Mesothelial cell of epicardium (in vitro differentiated cells): ENCODE results near the gene DARS1. TPM values are rescaled to one million over a fixed set of nuclear protein-coding genes. Genes with fewer than 3 reads are reported as not detected.

Experiments
- DNase-seq, 2 experiments: peaks; one replicate each; pipeline ENCODE4 v3.0.0; 2021; ENCODE audit warnings: low spot score in 2 of 2; ENCODE audit not compliant: unreplicated experiment in 2 of 2
- H3K27ac Mint-ChIP-seq: 2 replicates; pipeline ENCODE4 v1.8.0; 2021; ENCODE audit warnings: mixed read lengths
- H3K27me3 Mint-ChIP-seq: 2 replicates; pipeline ENCODE4 v1.8.0; 2021; ENCODE audit warnings: low read depth, mixed read lengths
- H3K36me3 Mint-ChIP-seq: 2 replicates; pipeline ENCODE4 v1.8.0; 2021; ENCODE audit warnings: mixed read lengths
- H3K4me1 Mint-ChIP-seq: 2 replicates; pipeline ENCODE4 v1.8.0; 2021; ENCODE audit warnings: mixed read lengths
- H3K4me3 Mint-ChIP-seq: 2 replicates; pipeline ENCODE4 v1.8.0; 2021; ENCODE audit warnings: mild to moderate bottlenecking, moderate library complexity, mixed read lengths
- H3K9me3 Mint-ChIP-seq: 2 replicates; pipeline ENCODE4 v1.8.0; 2021; ENCODE audit warnings: mixed read lengths
- total RNA-seq: library from RNA; stranded (reverse); gene quantifications from 3 replicates; pipeline ENCODE4 v1.2.1, GENCODE V29; 2021
- TF ChIP-seq, protein P1 (sequence below): fragments of 200-600 bp; sonication (generic); IDR thresholded peaks from one replicate; pipeline ENCODE4 v1.5.0; 2021; ENCODE audit warnings: antibody characterized with exemption; ENCODE audit not compliant: unreplicated experiment

DARS1 gene
- total RNA-seq, 1 donor from 2014 or later, result 82.6 TPM

DNA sequence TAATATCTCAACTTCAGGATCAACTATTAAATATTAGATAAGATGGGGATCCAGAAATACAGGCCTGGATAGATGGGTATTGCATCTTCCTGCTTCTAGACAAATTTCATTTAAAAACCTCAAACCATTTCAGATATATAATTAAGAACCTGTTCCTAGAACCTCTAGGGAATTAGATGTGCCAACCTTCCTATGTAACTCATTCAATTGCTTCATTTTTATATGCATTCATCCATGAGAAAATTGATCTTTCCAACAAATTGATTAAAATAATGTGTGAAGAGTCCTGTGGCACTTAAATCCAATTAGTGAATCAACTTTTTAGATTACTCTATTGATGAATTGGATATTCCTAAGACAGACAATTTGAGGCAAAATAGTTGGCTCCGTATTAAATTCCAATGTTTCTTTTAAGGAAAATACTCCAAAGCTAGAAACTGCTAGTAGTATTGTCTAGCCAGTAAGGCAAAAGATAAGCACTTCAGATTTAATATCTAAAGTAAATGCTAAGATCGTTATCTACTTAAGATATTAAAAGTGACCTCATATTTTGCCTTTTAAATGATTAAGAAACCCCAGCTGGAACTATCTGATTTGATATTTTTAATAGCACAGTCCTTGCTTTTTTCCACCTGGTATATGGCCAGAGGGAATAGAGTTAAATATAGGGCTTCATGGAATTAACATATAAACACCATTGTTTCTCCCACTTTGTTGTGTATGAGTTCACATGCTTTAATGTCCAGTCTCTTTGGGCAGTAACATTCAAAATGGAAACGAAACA, 35.8 kb downstream of the DARS1 start:
- H3K9me3 Mint-ChIP-seq, result peaks cover 7% of the 10 kb centered on the region
- H3K27ac Mint-ChIP-seq, result no peak overlapping the region
- TF ChIP-seq, protein P1, sequence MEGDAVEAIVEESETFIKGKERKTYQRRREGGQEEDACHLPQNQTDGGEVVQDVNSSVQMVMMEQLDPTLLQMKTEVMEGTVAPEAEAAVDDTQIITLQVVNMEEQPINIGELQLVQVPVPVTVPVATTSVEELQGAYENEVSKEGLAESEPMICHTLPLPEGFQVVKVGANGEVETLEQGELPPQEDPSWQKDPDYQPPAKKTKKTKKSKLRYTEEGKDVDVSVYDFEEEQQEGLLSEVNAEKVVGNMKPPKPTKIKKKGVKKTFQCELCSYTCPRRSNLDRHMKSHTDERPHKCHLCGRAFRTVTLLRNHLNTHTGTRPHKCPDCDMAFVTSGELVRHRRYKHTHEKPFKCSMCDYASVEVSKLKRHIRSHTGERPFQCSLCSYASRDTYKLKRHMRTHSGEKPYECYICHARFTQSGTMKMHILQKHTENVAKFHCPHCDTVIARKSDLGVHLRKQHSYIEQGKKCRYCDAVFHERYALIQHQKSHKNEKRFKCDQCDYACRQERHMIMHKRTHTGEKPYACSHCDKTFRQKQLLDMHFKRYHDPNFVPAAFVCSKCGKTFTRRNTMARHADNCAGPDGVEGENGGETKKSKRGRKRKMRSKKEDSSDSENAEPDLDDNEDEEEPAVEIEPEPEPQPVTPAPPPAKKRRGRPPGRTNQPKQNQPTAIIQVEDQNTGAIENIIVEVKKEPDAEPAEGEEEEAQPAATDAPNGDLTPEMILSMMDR, result no peak
- no peak overlapping the region for H3K4me3 Mint-ChIP-seq
- no peaks in the 10 kb centered on the region for H3K27me3 Mint-ChIP-seq
- H3K4me1 Mint-ChIP-seq, result no peaks in the 10 kb centered on the region
- no peak for DNase-seq
- peaks cover 25% of the 10 kb centered on the region for H3K36me3 Mint-ChIP-seq

GRCh38 chr2:135948642-135949355, 36.6 kb downstream of the DARS1 start:
- Mint-ChIP-seq H3K4me1 (no peaks in the 10 kb centered on the region), H3K4me3 (no peak overlapping the region), H3K36me3 (peaks cover 25% of the 10 kb centered on the region), H3K9me3 (peaks cover 7% of the 10 kb centered on the region), H3K27me3 (no peaks in the 10 kb centered on the region), H3K27ac (peak overlapping the region; percentile 61)
- DNase-seq, result no peak
- TF ChIP-seq, protein P1, result no peak

- Mint-ChIP-seq H3K9me3 (peaks cover 7% of the 10 kb centered on the region), H3K27me3 (no peaks in the 10 kb centered on the region), H3K27ac (peak overlapping the region; percentile 61), H3K36me3 (peaks cover 27% of the 10 kb centered on the region), H3K4me3 (no peak overlapping the region), H3K4me1 (no peaks in the 10 kb centered on the region)
- TF ChIP-seq, protein P1, result no peak
- no peak for DNase-seq
Observed at GRCh38 chr2:135948141-135948540, 37.3 kb downstream of the DARS1 start.

- Mint-ChIP-seq H3K36me3 (peaks cover 24% of the 10 kb centered on the region), H3K4me1 (no peaks in the 10 kb centered on the region), H3K27me3 (no peaks in the 10 kb centered on the region), H3K4me3 (no peak overlapping the region), H3K27ac (no peak overlapping the region), H3K9me3 (peaks cover 2% of the 10 kb centered on the region)
- DNase-seq, result no peak
- TF ChIP-seq, protein P1, result no peak
Observed at GRCh38 chr2:135947483-135947882, 37.9 kb downstream of the DARS1 start.

DNA sequence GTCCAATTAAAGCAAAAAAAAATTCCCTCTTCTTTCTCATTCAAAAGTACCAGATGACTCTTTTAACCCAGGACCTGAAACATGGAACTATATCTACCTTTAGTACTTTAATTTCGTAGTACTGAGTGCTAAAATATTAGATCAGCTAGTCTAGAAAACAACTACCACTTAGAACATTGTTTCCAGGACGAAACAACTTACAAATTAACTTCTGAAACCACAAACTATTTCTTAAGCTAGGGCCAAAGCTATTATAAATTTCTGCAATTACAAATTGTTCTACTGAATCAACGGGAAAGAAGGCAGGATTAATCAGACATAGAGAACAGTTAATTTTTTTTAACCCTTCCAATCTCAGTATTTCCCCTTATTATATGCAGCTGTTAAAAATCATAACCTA, 39.9 kb downstream of the DARS1 start:
- TF ChIP-seq, protein P1, result no peak
- Mint-ChIP-seq H3K27me3 (no peaks in the 10 kb centered on the region), H3K9me3 (peaks cover 6% of the 10 kb centered on the region), H3K27ac (no peak overlapping the region), H3K4me1 (no peaks in the 10 kb centered on the region), H3K36me3 (peaks cover 25% of the 10 kb centered on the region), H3K4me3 (no peak overlapping the region)
- DNase-seq, result no peak
